Heart left ventricle (tissue), 16 donors: ENCODE measurements around the gene ARHGAP26. TPM values are rescaled to one million over a fixed set of nuclear protein-coding genes. Genes with fewer than 3 reads are reported as not detected.

ENCODE experiments used
- ATAC-seq, 4 donors: fragments of 200-7000 bp; cut with Tn5 transposase; one replicate each; pipeline ENCODE4 v1.9.1; 2020 to 2022; ENCODE audit warnings: moderate library complexity in 4 of 4, mild to moderate bottlenecking in 3 of 4, moderate number of reproducible peaks in 1 of 4
- DNase-seq, 5 donors: peaks; one replicate each; pipeline ENCODE4 v3.0.0-alpha.2; 2020
- H3K27ac ChIP-seq, 12 donors: fragments of 200-600 bp; sonication (generic) in 4 of 12; one replicate each; pipeline versions ENCODE4 v1.5.0 to v1.8.0; 2016 to 2022; ENCODE audit warnings: mild to moderate bottlenecking in 2 of 12
- H3K27me3 ChIP-seq, 9 donors: fragments of 200-600 bp; sonication (generic) in 2 of 9; one replicate each; pipeline versions ENCODE4 v1.5.1 to v1.8.0; 2016 to 2022; ENCODE audit warnings: mild to moderate bottlenecking in 3 of 9
- H3K36me3 ChIP-seq, 9 donors: fragments of 200-600 bp; sonication (generic) in 2 of 9; one replicate each; pipeline versions ENCODE4 v1.5.0 to v1.8.0; 2018 to 2022; ENCODE audit warnings: mild to moderate bottlenecking in 2 of 9
- H3K4me1 ChIP-seq, 12 donors: fragments of 200-600 bp; sonication (generic) in 4 of 12; one replicate each; pipeline versions ENCODE4 v1.5.0 to v1.8.0; 2016 to 2022; ENCODE audit warnings: mild to moderate bottlenecking in 3 of 12
- H3K4me3 ChIP-seq, 12 donors: fragments of 200-600 bp; sonication (generic) in 4 of 12; one replicate each; pipeline versions ENCODE4 v1.5.0 to v1.8.0; 2017 to 2022; ENCODE audit warnings: mild to moderate bottlenecking in 9 of 12, moderate library complexity in 4 of 12
- H3K9me3 ChIP-seq, 12 donors: fragments of 200-600 bp; sonication (generic) in 4 of 12; one replicate each; pipeline versions ENCODE4 v1.5.0 to v1.8.0; 2016 to 2022; ENCODE audit warnings: mild to moderate bottlenecking in 1 of 12
- POLR2A ChIP-seq, 2 donors: fragments of 450-650 bp; IDR thresholded peaks; one replicate each; pipeline ENCODE4 v1.6.1; 2017; ENCODE audit warnings: antibody characterized with exemption in 2 of 2, mild to moderate bottlenecking in 2 of 2, moderate library complexity in 2 of 2
- WGBS, 4 donors: extraction: QIAGEN DNeasy Blood & Tissue Kit in 2 of 4; methylation state at CpG; one replicate each; pipeline versions ENCODE4 v1.1.5 to v1.1.7; 2013 to 2018; 5-methylcytosine and 5-hydroxymethylcytosine counted together
- intact Hi-C, 10 donors: fragments of 100-400 bp; cut with DNase I; formaldehyde crosslinking; loops; one replicate each; pipeline versions ENCODE4 v1.11.1 to v1.14.2; 2022
- polyA plus RNA-seq, 2 donors: library from polyadenylated mRNA; stranded (reverse); fragments of 200-250 nt; gene quantifications; one replicate each; pipeline ENCODE4 v1.2.3, GENCODE V29; 2013
- total RNA-seq, 9 donors: library from RNA; depleted of rRNA in 2 of 9; stranded (reverse); fragments of >200 nt in 2 of 9; fragmentation: NEBNext Ultra II Directional in 3 of 9; extraction: Animal tissue kit (Norgen Biotek cat#: 25700) in 3 of 9; gene quantifications; one replicate each; pipeline versions ENCODE4 v1.1.0 to v1.2.4, GENCODE V29; 2016 to 2023
- TF ChIP-seq, protein P1 (sequence below), 12 donors: fragments of 200-600 bp; sonication (generic) in 4 of 12; IDR thresholded peaks; one replicate each; pipeline versions ENCODE4 v1.5.0 to v1.8.0; 2018 to 2022; ENCODE audit warnings: antibody characterized with exemption in 12 of 12, mild to moderate bottlenecking in 5 of 12
- donor health status: ischemic (EF 13 %, LVEDD 7.1; RV severe dilation, severe dysfunction).
- donor health status: healthy with polysubstance abuse.
- donor health status: DM: no; HTN: yes; CAD: no.
- donor health status: DM: no; HTN: no; CAD: no.
- donor health status: ischemic (EF 25% LVEDD 6.9; RV normal size, moderate dysfunction).
- donor health status: ischemic (EF 25% LVEDD 5.7; RV mildly dilated, moderate dysfunction).
- donor health status: healthy.
- donor health status: DM: yes; HTN: yes; CAD: no.
- donor health status: ischemic (EF 35%, LVEDD 5.7; RV mildly dilated, moderate dysfunction).
- donor health status: nonischemic (EF 11% LVEDD 7.7; RV severe dilation, severe dysfunction).
- donor health status: DM: yes; HTN: yes; CAD: no.
- donor health status: PGD.
- donor health status: ischemic (EF 29% LVEDD 5.4; RV normal size, mild dysfunction).
- donor health status: nonischemic (EF 23%, LVEDD 6.1; RV moderate dilation, normal function).

Gene ARHGAP26
- total and polyA plus RNA-seq, 11 donors: 11.9 to 52.1 (median 33.7) TPM

DNA sequence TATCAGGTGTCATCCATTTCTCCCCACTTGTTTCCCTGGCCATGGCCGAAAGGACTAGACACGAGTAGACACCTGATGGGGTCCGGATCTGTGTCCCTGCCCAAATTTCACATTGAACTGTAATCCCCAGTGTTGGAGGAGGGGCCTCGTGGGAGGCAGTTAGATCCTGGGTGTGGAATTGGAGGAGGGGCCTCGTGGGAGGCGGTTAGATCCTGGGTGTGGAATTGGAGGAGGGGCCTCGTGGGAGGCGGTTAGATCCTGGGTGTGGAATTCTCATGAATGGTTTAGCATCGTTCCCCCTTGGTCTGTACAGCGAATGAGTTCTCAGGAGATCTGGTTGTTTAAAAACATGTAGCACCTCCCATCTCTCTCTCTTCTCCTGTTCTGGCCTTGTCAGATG lies 467.5 kb downstream of the ARHGAP26 start:
- intact Hi-C loops: no loop called here
- no peaks in the 10 kb centered on the region for H3K36me3 ChIP-seq

DNA sequence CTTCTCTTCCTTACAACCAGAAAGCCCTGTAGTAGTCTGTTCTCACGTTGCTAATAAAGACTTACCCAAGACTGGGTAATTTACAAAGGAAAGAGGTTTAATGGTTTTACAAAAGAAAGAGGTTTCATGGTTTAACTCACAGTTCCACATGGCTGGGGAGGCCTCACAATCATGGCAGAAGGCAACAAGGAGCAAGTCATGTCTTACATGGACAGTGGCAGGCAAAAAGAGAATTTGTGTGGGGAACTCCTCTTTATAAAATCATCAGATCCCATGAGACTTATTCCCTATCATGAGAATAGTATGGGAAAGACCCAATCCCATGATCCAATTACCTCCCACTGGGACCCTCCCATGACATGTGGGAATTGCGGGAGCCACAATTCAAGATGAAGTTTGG lies 468.4 kb downstream of the ARHGAP26 start:
- no peak overlapping the region for H3K27ac ChIP-seq
- no peak overlapping the region for H3K4me3 ChIP-seq
- no peak for DNase-seq
- TF ChIP-seq, protein P1, sequence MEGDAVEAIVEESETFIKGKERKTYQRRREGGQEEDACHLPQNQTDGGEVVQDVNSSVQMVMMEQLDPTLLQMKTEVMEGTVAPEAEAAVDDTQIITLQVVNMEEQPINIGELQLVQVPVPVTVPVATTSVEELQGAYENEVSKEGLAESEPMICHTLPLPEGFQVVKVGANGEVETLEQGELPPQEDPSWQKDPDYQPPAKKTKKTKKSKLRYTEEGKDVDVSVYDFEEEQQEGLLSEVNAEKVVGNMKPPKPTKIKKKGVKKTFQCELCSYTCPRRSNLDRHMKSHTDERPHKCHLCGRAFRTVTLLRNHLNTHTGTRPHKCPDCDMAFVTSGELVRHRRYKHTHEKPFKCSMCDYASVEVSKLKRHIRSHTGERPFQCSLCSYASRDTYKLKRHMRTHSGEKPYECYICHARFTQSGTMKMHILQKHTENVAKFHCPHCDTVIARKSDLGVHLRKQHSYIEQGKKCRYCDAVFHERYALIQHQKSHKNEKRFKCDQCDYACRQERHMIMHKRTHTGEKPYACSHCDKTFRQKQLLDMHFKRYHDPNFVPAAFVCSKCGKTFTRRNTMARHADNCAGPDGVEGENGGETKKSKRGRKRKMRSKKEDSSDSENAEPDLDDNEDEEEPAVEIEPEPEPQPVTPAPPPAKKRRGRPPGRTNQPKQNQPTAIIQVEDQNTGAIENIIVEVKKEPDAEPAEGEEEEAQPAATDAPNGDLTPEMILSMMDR (IDR thresholded peaks at IDR 0.05): no peak
- no peak for TF ChIP-seq POLR2A (IDR thresholded peaks at IDR 0.05)
- H3K4me1 ChIP-seq: peaks cover 0 to 10% (median 3%) of the 10 kb centered on the region in 12 donors
- no peaks in the 10 kb centered on the region for H3K27me3 ChIP-seq
- ATAC-seq: no peak
- no peaks in the 10 kb centered on the region for H3K9me3 ChIP-seq
- H3K36me3 ChIP-seq: no peaks in the 10 kb centered on the region
- intact Hi-C loops: no loop called here
- 97 to 100% (median 98%) methylated on average over 2 of the region's 2 CpGs for WGBS, 4 donors

More for the DNA sequence above, 467.5 kb downstream of the ARHGAP26 start:
- Histone ChIP-seq H3K27ac (no peak overlapping the region), H3K4me1 (peaks cover 0 to 8% (median 0%) of the 10 kb centered on the region in 12 donors), H3K9me3 (no peaks in the 10 kb centered on the region), H3K27me3 (no peaks in the 10 kb centered on the region), H3K4me3 (no peak overlapping the region)
- WGBS, 4 donors: 96 to 97% (median 96%) methylated on average over 10 of the region's 10 CpGs
- no peak for ATAC-seq
- TF ChIP-seq POLR2A (IDR thresholded peaks at IDR 0.05): no peak
- TF ChIP-seq, protein P1 (IDR thresholded peaks at IDR 0.05): no peak
- no peak for DNase-seq

GRCh38 chr5:143239882-143240518 lies 469.8 kb downstream of the ARHGAP26 start:
- TF ChIP-seq, protein P1 (IDR thresholded peaks at IDR 0.05): no peak
- no peak for TF ChIP-seq POLR2A (IDR thresholded peaks at IDR 0.05)
- Histone ChIP-seq H3K27ac (no peak overlapping the region), H3K4me3 (no peak overlapping the region), H3K36me3 (no peaks in the 10 kb centered on the region), H3K27me3 (no peaks in the 10 kb centered on the region), H3K4me1 (peaks cover 0 to 18% (median 5%) of the 10 kb centered on the region in 12 donors), H3K9me3 (no peaks in the 10 kb centered on the region)
- DNase-seq (no peak), ATAC-seq (no peak)
- intact Hi-C loops: no loop called here
- 74 to 86% (median 78%) methylated on average over 3 to 5 of the region's 5 CpGs for WGBS, 4 donors

- H3K9me3 ChIP-seq: no peaks in the 10 kb centered on the region
- intact Hi-C loops: no loop called here
These were observed 471.7 kb downstream of the ARHGAP26 start for GRCh38 chr5:143241892-143242291.

More at GRCh38 chr5:143241892-143242291, 471.7 kb downstream of the ARHGAP26 start:
- no peak for DNase-seq
- H3K4me3 ChIP-seq: no peak overlapping the region
- H3K27ac ChIP-seq: no peak overlapping the region
- no peak for ATAC-seq
- TF ChIP-seq POLR2A (IDR thresholded peaks at IDR 0.05): no peak
- WGBS, 4 donors: 78 to 89% (median 82%) methylated on average over 1 of the region's 1 CpG
- H3K4me1 ChIP-seq: peaks cover 0 to 18% (median 5%) of the 10 kb centered on the region in 12 donors
- no peaks in the 10 kb centered on the region for H3K27me3 ChIP-seq
- H3K36me3 ChIP-seq: no peaks in the 10 kb centered on the region
